AG08396 (cell line): ENCODE results near the gene STYXL1.
"Not testable (repeated sequence)": the region's sequence is repeated elsewhere in the genome, so short reads cannot be mapped to it uniquely, and the experiment has no call there.

Experiments
- DNase-seq: peaks from one replicate; pipeline ENCODE4 v3.0.0; 2012; ENCODE audit warnings: low spot score, mixed read lengths

The STYXL1 gene

DNA sequence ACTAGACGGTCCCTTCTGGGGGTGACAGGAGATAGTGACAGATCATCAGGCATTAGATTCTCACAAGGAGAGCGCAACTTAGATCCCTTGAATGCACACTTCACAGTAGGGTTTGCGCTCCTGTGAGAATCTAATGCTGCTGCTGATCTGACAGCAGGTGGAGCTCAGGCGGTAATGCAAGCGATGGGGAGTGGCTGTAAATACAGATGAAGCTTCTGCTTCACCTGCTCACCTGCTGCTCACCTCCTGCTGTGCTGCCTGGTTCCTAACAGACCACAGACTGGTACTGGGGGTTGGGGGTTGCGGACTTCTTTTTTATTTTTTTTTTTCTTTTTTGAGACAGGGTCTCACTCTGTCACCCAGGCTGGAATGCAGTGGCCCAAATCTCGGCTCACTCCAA is 18.1 kb downstream of the STYXL1 start:
- DNase-seq: not testable (repeated sequence)

- DNase-seq: no peak
Observed at GRCh38 chr7:76023002-76023401, 24.8 kb downstream of the STYXL1 start.

GRCh38 chr7:76022026-76022780 is 25.6 kb downstream of the STYXL1 start:
- DNase-seq: no peak

DNA sequence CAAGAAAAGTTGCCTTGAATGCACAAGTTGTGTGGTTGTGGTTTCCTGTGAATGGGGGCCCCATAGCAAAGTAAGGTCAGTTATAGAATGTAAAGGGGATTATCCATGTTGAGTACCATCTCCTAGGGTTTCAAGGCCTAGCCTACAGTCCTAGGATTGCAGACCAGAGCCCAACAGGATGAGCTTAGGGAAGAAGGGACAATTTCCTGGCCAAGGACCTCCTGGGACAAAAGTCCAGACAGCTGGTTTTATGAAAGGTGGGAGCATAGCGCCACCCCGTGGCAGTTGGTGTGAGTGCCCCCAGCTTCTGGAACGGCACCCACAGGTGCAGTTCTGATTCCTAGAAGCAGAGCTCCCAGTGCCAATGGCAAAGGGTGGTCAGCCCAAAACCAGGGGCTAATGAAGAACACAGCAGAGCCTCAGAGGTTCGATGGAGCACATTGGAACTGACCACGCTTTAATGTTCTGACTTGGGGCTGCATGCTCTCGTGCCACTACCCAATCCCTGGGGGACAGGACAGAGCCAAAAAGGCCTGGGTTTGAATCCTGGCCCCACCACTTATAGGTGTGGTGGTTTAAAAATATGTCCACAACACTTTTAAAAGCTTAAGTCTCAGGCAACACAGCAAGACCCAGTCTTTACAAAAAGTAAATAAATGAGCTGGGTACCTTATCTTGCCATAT is 27.6 kb downstream of the STYXL1 start:
- peak; percentile 76 for DNase-seq

DNA sequence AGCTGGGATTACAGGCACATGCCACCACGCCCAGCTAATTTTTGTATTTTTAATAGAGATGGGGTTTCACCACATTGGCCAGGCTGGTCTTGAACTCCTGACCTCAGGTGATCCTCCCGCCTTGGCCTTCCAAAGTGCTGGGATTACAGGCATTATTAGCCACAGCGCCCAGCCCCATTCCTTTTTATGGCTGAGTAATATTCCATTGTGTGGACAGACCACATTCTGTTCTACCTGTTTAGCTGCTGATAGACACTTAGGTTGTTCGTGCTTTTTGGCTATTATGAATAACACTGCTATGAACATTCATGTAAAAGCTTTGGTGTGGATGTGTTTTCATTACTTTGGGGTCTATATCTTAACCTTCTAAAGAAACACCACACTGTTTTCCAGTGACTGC is 29.3 kb downstream of the STYXL1 start:
- DNase-seq: not testable (repeated sequence)

GRCh38 chr7:76016191-76016947 is 31.4 kb downstream of the STYXL1 start:
- DNase-seq: no peak

GRCh38 chr7:76011442-76011861 is 36.3 kb downstream of the STYXL1 start:
- peak; percentile 81 for DNase-seq

- DNase-seq: peak; percentile 9
Observed at GRCh38 chr7:76009672-76010600, 37.9 kb downstream of the STYXL1 start.

- DNase-seq: no peak
Observed at GRCh38 chr7:76008156-76008687, 39.6 kb downstream of the STYXL1 start.

DNA sequence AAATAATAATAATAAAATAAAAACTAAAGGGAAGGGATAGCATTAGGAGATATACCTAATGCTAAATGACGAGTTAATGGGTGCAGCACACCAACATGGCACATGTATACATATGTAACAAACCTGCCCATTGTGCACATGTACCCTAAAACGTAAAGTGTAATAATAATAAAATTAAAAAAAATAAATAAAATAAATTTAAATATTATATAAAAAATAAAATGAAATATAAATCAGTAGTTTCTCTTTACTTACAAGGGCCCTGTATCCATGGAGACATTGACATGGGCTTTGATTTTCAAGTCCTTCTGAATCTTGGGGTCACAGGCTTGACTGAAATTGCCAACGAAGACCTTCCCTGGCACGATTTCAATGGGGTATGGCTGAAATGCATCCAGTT is 42.8 kb downstream of the STYXL1 start:
- DNase-seq: not testable (repeated sequence)

GRCh38 chr7:76003351-76003750 is 44.4 kb downstream of the STYXL1 start:
- no peak for DNase-seq

DNA sequence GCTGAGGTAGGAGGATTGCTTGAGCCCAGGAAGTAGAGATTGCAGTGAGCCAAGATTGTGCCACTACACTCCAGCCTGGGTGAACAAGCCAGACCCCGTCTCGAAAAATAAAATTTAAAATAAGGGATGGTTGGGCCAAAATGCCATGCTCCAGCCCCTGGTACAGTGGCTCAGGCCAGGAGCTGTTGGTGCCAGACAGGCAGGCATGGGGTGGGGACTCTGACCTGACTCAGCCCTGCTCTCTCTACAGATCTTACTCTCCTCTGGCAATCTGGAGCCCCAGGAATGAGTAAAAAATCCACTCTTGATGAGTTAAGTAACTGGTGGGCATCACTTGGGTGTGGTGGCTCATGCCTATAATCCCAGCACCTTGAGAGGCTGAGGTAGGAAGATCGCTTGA is 45.0 kb downstream of the STYXL1 start:
- DNase-seq: no peak

- no peak for DNase-seq
Observed at GRCh38 chr7:76002139-76002538, 45.7 kb downstream of the STYXL1 start.

DNA sequence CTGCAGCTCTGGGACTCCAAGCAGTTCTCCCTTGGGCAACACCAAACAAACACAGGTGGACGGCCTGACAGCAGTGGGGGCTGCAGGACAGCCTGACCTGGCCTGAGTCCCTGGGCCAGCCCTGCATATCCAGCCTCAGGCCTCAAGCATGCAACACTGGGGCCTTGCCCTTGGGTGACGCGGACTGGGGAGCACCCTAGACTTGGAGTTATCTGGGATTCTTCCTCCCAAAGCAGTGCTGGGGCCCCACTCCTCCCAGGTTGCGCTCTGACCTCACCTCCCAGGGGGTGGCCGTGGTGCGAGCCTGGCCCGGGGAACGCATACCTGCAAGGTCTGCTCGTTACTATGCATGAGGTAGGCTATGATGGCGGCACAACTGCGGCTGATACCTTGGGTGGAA is 47.2 kb downstream of the STYXL1 start:
- DNase-seq: no peak

GRCh38 chr7:75998038-75998437 is 49.8 kb downstream of the STYXL1 start:
- no peak for DNase-seq

- DNase-seq: no peak
Observed at GRCh38 chr7:75996476-75996875, 51.3 kb downstream of the STYXL1 start.

DNA sequence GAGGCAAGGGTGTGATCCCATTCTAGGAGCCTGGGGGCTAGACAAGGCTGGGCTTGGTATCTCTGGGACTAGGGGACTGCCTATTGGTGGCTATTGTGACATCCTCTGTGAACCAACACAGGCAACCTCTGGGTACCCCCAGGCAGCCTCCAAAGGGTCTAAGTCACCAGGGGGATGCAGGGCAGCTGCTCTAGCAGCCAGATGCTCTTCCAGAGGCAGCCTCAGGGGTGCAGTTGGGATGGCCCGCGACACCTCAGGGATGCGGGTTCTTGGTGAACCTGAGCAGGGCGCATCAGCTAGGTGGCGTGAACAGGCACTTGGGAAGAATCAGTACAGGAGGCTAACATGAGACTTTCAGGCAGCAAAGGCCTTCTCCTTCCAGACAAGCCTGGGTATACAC is 51.8 kb downstream of the STYXL1 start:
- DNase-seq: no peak

GRCh38 chr7:75995052-75995471 is 52.7 kb downstream of the STYXL1 start:
- DNase-seq: no peak

- peak; percentile 100 for DNase-seq
Observed at GRCh38 chr7:75994388-75995051, 53.3 kb downstream of the STYXL1 start, which contains the start of gene TMEM120A. TSS of gene TMEM120A (minus strand) at chr7:75994595. CDS start at chr7:75994570, 25 bp downstream.

DNA sequence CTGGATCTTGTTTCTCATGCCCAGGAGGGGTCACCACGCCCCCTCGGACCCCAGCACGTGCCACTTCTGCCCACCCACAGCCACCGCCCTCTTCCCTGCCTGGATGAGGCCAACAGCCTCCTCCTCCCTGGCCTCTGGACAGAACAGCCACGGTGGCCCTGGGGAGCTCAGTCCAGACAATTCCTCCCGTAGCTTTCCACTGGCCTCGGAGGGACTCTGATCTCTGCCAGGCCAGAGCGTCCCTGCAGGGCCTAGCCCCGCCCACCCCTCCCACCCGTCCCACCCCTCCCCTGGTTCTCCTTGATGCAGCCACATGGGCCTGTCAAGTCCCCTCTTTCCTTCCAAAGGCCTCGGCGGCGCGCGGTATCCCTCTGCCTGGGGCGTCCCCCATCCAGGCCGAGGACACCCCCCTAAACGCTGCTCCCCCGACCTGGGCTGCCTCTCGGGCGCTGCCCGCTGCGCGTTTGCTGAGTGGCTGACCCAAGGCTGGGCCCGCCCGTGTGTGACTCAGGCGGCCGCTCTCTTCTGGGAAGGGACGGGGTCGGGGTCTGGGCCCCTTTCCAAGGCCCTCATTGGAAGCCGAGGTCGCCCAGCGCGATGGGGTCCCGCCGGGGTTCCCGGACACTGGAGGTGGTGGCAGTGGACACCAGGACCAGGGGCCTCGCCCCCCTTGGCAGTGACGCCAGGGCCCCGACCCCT is 54.0 kb downstream of the STYXL1 start:
- DNase-seq: peak; percentile 88
